HFF-Myc (cell line): ENCODE results near the gene PPP1R12B.
A peak's percentile ranks its signal among the peaks of the same experiment; 100 is the strongest.

Experiments
- DNase-seq: peaks from one replicate; pipeline ENCODE4 v3.0.0-alpha.2; 2011; ENCODE audit warnings: low read depth; ENCODE audit errors: extremely low read depth
- H3K4me3 ChIP-seq: replicated peaks from 2 replicates; pipeline ENCODE4 v1.5.1; 2011; ENCODE audit warnings: low read depth, mild to moderate bottlenecking, control low read depth, low read length
- CTCF ChIP-seq: IDR thresholded peaks from 2 replicates; pipeline ENCODE4 v1.5.1; 2012; ENCODE audit warnings: mild to moderate bottlenecking, low read depth, low read length, control low read depth; ENCODE audit errors: missing control alignments

The PPP1R12B gene

GRCh38 chr1:202586018-202586821 lies 237.7 kb downstream of the PPP1R12B start:
- H3K4me3 ChIP-seq: no peak overlapping the region
- no peak for TF ChIP-seq CTCF
- no peak for DNase-seq

GRCh38 chr1:202586871-202587270 lies 238.4 kb downstream of the PPP1R12B start:
- no peak for DNase-seq
- no peak for TF ChIP-seq CTCF
- no peak overlapping the region for H3K4me3 ChIP-seq

- no peak for DNase-seq
- no peak for TF ChIP-seq CTCF
- no peak overlapping the region for H3K4me3 ChIP-seq
Measured at GRCh38 chr1:202587859-202588485, 239.5 kb downstream of the PPP1R12B start.

GRCh38 chr1:202588503-202589189 lies 240.1 kb downstream of the PPP1R12B start:
- H3K4me3 ChIP-seq: no peak overlapping the region
- no peak for DNase-seq
- no peak for TF ChIP-seq CTCF

- peak; percentile 98 for DNase-seq
- no peak overlapping the region for H3K4me3 ChIP-seq
- TF ChIP-seq CTCF: no peak
Measured at GRCh38 chr1:202589190-202589930, 240.9 kb downstream of the PPP1R12B start.

GRCh38 chr1:202590126-202590525 lies 241.6 kb downstream of the PPP1R12B start:
- DNase-seq: no peak
- H3K4me3 ChIP-seq: no peak overlapping the region
- no peak for TF ChIP-seq CTCF
